ENCODE measurements around the gene STK32C. TPM values are rescaled to one million over a fixed set of nuclear protein-coding genes. Genes with fewer than 3 reads are reported as not detected.

Gene STK32C
- total RNA-seq, 1 experiment from 2014 or later = 13.9 TPM

DNA sequence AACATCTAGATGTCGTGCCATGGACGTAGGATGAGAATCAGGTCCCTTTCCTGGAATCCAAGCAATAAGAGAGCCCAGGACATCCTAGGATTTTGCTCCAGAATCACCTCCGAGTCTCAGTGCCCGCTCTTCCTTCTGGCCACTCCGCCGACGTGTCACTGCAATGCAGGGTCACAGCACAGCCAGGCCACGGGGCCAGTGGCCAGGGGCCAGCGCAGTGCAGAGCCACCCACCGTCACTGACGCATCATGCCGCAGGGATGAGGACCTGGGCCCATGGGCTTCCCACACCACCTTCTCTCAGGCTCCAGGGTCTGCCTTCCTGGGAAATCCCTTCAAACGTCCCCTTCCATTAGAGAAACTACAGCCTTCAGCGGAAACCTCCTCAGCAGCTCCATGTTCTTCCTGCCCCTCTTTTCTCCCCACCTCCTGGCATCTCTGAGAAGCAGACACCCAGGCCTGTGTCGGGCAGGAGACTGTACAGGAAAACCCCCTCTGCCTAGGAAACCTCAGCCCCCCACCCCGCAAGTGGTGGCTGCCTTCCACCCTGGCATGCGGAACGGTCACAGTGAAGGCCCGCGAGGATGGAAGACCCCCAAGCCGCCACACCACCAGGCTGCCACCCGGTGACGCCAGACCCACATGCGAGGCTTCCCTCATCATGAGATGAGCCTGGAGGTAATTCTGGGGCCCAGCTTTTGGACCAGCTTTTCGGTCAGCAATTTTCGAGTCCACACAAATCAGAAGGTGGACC lies 32.1 kb downstream of the STK32C start:
- H3K4me3 ChIP-seq = no peak overlapping the region
- no peaks in the 10 kb centered on the region for H4K20me1 ChIP-seq (ENCODE audit: insufficient read depth)
- BruUV-seq (replicated peaks) = no TSS peak
- DNase-seq = no peak
- TF ChIP-seq, protein P1, sequence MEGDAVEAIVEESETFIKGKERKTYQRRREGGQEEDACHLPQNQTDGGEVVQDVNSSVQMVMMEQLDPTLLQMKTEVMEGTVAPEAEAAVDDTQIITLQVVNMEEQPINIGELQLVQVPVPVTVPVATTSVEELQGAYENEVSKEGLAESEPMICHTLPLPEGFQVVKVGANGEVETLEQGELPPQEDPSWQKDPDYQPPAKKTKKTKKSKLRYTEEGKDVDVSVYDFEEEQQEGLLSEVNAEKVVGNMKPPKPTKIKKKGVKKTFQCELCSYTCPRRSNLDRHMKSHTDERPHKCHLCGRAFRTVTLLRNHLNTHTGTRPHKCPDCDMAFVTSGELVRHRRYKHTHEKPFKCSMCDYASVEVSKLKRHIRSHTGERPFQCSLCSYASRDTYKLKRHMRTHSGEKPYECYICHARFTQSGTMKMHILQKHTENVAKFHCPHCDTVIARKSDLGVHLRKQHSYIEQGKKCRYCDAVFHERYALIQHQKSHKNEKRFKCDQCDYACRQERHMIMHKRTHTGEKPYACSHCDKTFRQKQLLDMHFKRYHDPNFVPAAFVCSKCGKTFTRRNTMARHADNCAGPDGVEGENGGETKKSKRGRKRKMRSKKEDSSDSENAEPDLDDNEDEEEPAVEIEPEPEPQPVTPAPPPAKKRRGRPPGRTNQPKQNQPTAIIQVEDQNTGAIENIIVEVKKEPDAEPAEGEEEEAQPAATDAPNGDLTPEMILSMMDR (conservative IDR thresholded peaks at IDR 0.05) = no peak
- no peak for TF ChIP-seq EZH2 (IDR thresholded peaks at IDR 0.05; ENCODE audit: low read depth)
- no peaks in the 10 kb centered on the region for H3K36me3 ChIP-seq (ENCODE audit: low read depth)
- H3K27me3 ChIP-seq (ENCODE audit: insufficient read depth, low read depth) = no peaks in the 10 kb centered on the region
- no peaks in the 10 kb centered on the region for H3K79me2 ChIP-seq (ENCODE audit: low read depth)
- intact Hi-C loops (cut with micrococcal nuclease; ENCODE audit: unreplicated experiment) = no loop called here
- H2AFZ ChIP-seq = no peak overlapping the region
- no peaks in the 10 kb centered on the region for H3K9me2 ChIP-seq (ENCODE audit: insufficient read depth)
- no peaks in the 10 kb centered on the region for H3F3A ChIP-seq (ENCODE audit: insufficient read depth, low read depth)
- H3K4me2 ChIP-seq = no peak overlapping the region
- ChIA-PET POLR2A (ENCODE audit: unreplicated experiment) (no interaction called here), CTCF (no interaction called here)
- no peak overlapping the region for H3K27ac ChIP-seq
- H3K9me3 ChIP-seq (ENCODE audit: insufficient read depth, low read depth) = no peaks in the 10 kb centered on the region
- H3K4me1 ChIP-seq (replicated peaks; ENCODE audit: insufficient read depth) = no peaks in the 10 kb centered on the region

DNA sequence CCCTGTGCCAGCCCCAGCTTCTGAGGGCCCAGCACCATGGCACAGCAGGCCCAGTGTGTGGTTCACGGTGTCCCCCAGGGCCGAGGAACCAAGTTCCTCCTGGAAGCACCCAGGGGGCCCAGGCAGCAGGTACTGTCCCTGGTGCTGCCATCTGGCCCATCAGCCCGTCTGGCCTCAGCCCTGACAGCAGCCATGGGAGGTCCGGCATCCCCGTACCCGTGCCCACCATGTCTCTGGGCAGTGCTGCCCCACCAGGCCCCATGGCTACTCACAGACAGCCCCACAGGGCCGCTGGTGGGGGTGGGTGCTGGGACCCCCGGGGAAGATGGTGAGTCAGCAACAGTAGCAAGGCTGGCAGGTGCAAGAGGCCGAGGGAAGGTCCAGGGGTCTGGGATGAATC lies 32.8 kb downstream of the STK32C start:
- no peaks in the 10 kb centered on the region for H4K20me1 ChIP-seq (ENCODE audit: insufficient read depth)
- no peaks in the 10 kb centered on the region for H3K9me2 ChIP-seq (ENCODE audit: insufficient read depth)
- H3K27me3 ChIP-seq (ENCODE audit: insufficient read depth, low read depth) = no peaks in the 10 kb centered on the region
- ChIA-PET POLR2A (ENCODE audit: unreplicated experiment) (no interaction called here), CTCF (no interaction called here)
- no peak overlapping the region for H3K27ac ChIP-seq
- no peak overlapping the region for H3K4me3 ChIP-seq
- no peaks in the 10 kb centered on the region for H3K36me3 ChIP-seq (ENCODE audit: low read depth)
- H3K4me1 ChIP-seq (replicated peaks; ENCODE audit: insufficient read depth) = no peaks in the 10 kb centered on the region
- no peak overlapping the region for H2AFZ ChIP-seq
- H3K9me3 ChIP-seq (ENCODE audit: insufficient read depth, low read depth) = no peaks in the 10 kb centered on the region
- H3K4me2 ChIP-seq = no peak overlapping the region
- no peak for TF ChIP-seq EZH2 (IDR thresholded peaks at IDR 0.05; ENCODE audit: low read depth)
- TF ChIP-seq, protein P1 (conservative IDR thresholded peaks at IDR 0.05) = no peak
- DNase-seq = no peak
- no TSS peak for BruUV-seq (replicated peaks)
- no peaks in the 10 kb centered on the region for H3K79me2 ChIP-seq (ENCODE audit: low read depth)
- intact Hi-C loops (cut with micrococcal nuclease; ENCODE audit: unreplicated experiment) = no loop called here
- no peaks in the 10 kb centered on the region for H3F3A ChIP-seq (ENCODE audit: insufficient read depth, low read depth)

DNA sequence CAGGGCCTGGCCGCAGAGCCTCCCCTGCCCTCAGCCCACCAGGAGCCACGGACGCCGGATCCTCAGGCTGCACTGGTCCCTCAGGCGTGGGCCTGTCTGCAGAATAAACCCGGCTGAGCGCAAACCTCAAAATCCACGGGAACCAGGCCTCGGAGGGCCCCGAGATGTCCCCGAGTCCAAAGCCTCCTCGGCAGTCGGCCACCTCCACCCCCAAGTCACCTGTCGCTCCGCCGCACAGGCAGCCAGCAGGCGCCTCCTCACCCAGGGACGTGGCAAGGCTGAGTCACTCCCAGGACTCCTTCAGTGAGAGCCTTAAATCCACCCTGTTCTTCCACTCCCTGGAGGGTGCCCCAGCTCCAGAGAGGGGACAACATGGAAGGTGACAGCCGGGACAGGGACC lies 33.2 kb downstream of the STK32C start:
- Histone ChIP-seq H3K9me2 (ENCODE audit: insufficient read depth) (no peaks in the 10 kb centered on the region), H3K4me3 (no peak overlapping the region), H3K4me2 (no peak overlapping the region), H3K79me2 (ENCODE audit: low read depth) (no peaks in the 10 kb centered on the region), H3K36me3 (ENCODE audit: low read depth) (no peaks in the 10 kb centered on the region), H3K4me1 (replicated peaks; ENCODE audit: insufficient read depth) (no peaks in the 10 kb centered on the region), H3K27ac (no peak overlapping the region), H3K27me3 (ENCODE audit: insufficient read depth, low read depth) (no peaks in the 10 kb centered on the region), H3F3A (ENCODE audit: insufficient read depth, low read depth) (no peaks in the 10 kb centered on the region), H2AFZ (no peak overlapping the region), H3K9me3 (ENCODE audit: insufficient read depth, low read depth) (no peaks in the 10 kb centered on the region), H4K20me1 (ENCODE audit: insufficient read depth) (no peaks in the 10 kb centered on the region)
- POLR2A ChIA-PET (ENCODE audit: unreplicated experiment) = no interaction called here
- CTCF ChIA-PET = no interaction called here
- no peak for DNase-seq
- TF ChIP-seq, protein P1 (conservative IDR thresholded peaks at IDR 0.05) = no peak
- no peak for TF ChIP-seq EZH2 (IDR thresholded peaks at IDR 0.05; ENCODE audit: low read depth)
- intact Hi-C loops (cut with micrococcal nuclease; ENCODE audit: unreplicated experiment) = no loop called here
- no TSS peak for BruUV-seq (replicated peaks)
